Muscle of leg (tissue), 11 donors: ENCODE measurements around the gene LTK. TPM values are rescaled to one million over a fixed set of nuclear protein-coding genes. Genes with fewer than 3 reads are reported as not detected.

Source experiments
- DNase-seq: peaks from one replicate; pipeline ENCODE4 v3.0.0; 2013
- H3K27ac ChIP-seq: one replicate; pipeline ENCODE4 v1.5.1; 2013; ENCODE audit warnings: mild to moderate bottlenecking, low read length, control low read depth
- H3K27me3 ChIP-seq: one replicate; pipeline ENCODE4 v1.6.1; 2013; ENCODE audit warnings: low read length; ENCODE audit not compliant: control insufficient read depth, insufficient read depth
- H3K36me3 ChIP-seq: one replicate; pipeline ENCODE4 v1.6.1; 2013; ENCODE audit warnings: low read length; ENCODE audit not compliant: control insufficient read depth, insufficient read depth
- H3K4me1 ChIP-seq: one replicate; pipeline ENCODE4 v1.6.1; 2013; ENCODE audit warnings: low read length; ENCODE audit not compliant: control insufficient read depth, insufficient read depth
- H3K4me3 ChIP-seq: one replicate; pipeline ENCODE4 v1.5.1; 2013; ENCODE audit warnings: low read length, control low read depth
- H3K9me3 ChIP-seq: replicated peaks from 2 replicates; pipeline ENCODE4 v1.6.1; 2013; ENCODE audit warnings: low read depth, low read length; ENCODE audit not compliant: control insufficient read depth
- WGBS: methylation state at CpG from one replicate; pipeline ENCODE4 v1.1.5; 2013; ENCODE audit warnings: missing lambda C conversion rate; ENCODE audit not compliant: insufficient coverage; 5-methylcytosine and 5-hydroxymethylcytosine counted together
- polyA plus RNA-seq, 8 donors: library from polyadenylated mRNA; unstranded; fragments of 120-200 nt; gene quantifications; one replicate each; pipeline versions ENCODE4 v1.2.1 to v1.2.3, GENCODE V29; 2013; ENCODE audit warnings: inconsistent platforms in 1 of 8, low replicate concordance in 1 of 8; ENCODE audit not compliant: insufficient read length in 8 of 8, insufficient read depth in 1 of 8
- total RNA-seq: library from RNA; stranded (reverse); fragments of 120-200 nt; gene quantifications from one replicate; pipeline ENCODE4 v1.2.4, GENCODE V29; 2013

LTK gene
- total and polyA plus RNA-seq, 9 donors = 6.1 to 23.9 (median 12.1) TPM

- no peak for DNase-seq
- H3K36me3 ChIP-seq = no peaks in the 10 kb centered on the region
- 90% methylated on average over 5 of the region's 5 CpGs for WGBS
- H3K4me1 ChIP-seq = peaks cover 33% of the 10 kb centered on the region
- no peak overlapping the region for H3K4me3 ChIP-seq
- H3K27ac ChIP-seq = no peak overlapping the region
- no peaks in the 10 kb centered on the region for H3K9me3 ChIP-seq
- peaks cover 13% of the 10 kb centered on the region for H3K27me3 ChIP-seq
Measured at GRCh38 chr15:41556677-41557076, 43.0 kb upstream of the LTK start.

- no peak overlapping the region for H3K4me3 ChIP-seq
- peaks cover 17% of the 10 kb centered on the region for H3K4me1 ChIP-seq
- H3K36me3 ChIP-seq = no peaks in the 10 kb centered on the region
- DNase-seq = no peak
- peaks cover 8% of the 10 kb centered on the region for H3K27me3 ChIP-seq
- no peak overlapping the region for H3K27ac ChIP-seq
- H3K9me3 ChIP-seq = no peaks in the 10 kb centered on the region
- WGBS = 62% methylated on average over 2 of the region's 3 CpGs
Measured at GRCh38 chr15:41554915-41555314, 41.3 kb upstream of the LTK start.

GRCh38 chr15:41554343-41554742, 40.7 kb upstream of the LTK start:
- Histone ChIP-seq H3K4me1 (peaks cover 13% of the 10 kb centered on the region), H3K27me3 (peaks cover 2% of the 10 kb centered on the region), H3K4me3 (no peak overlapping the region), H3K36me3 (no peaks in the 10 kb centered on the region), H3K27ac (no peak overlapping the region), H3K9me3 (no peaks in the 10 kb centered on the region)
- DNase-seq = no peak
- WGBS = 87% methylated on average over 3 of the region's 5 CpGs

GRCh38 chr15:41553731-41554130, 40.1 kb upstream of the LTK start:
- no peak overlapping the region for H3K27ac ChIP-seq
- DNase-seq = no peak
- no CpG with 5 or more reads among the region's 1 CpG for WGBS
- H3K36me3 ChIP-seq = no peaks in the 10 kb centered on the region
- no peak overlapping the region for H3K4me3 ChIP-seq
- no peaks in the 10 kb centered on the region for H3K9me3 ChIP-seq
- H3K27me3 ChIP-seq = peaks cover 2% of the 10 kb centered on the region
- H3K4me1 ChIP-seq = peaks cover 13% of the 10 kb centered on the region

- 80% methylated on average over 1 of the region's 9 CpGs for WGBS
- no peak for DNase-seq
Measured at GRCh38 chr15:41550066-41550775, 36.6 kb upstream of the LTK start.

GRCh38 chr15:41546851-41547786, 33.5 kb upstream of the LTK start:
- H3K36me3 ChIP-seq = no peaks in the 10 kb centered on the region
- H3K9me3 ChIP-seq = no peaks in the 10 kb centered on the region
- 84% methylated on average over 5 of the region's 13 CpGs for WGBS
- no peaks in the 10 kb centered on the region for H3K27me3 ChIP-seq
- no peak for DNase-seq
- H3K27ac ChIP-seq = no peak overlapping the region
- H3K4me1 ChIP-seq = peaks cover 5% of the 10 kb centered on the region
- no peak overlapping the region for H3K4me3 ChIP-seq

More at GRCh38 chr15:41550066-41550775, 36.6 kb upstream of the LTK start:
- Histone ChIP-seq H3K9me3 (no peaks in the 10 kb centered on the region), H3K27ac (no peak overlapping the region), H3K27me3 (no peaks in the 10 kb centered on the region), H3K4me1 (peaks cover 3% of the 10 kb centered on the region), H3K4me3 (no peak overlapping the region), H3K36me3 (no peaks in the 10 kb centered on the region)

GRCh38 chr15:41545218-41545617, 31.6 kb upstream of the LTK start:
- Histone ChIP-seq H3K27me3 (no peaks in the 10 kb centered on the region), H3K27ac (no peak overlapping the region), H3K4me1 (peaks cover 5% of the 10 kb centered on the region), H3K4me3 (no peak overlapping the region), H3K9me3 (no peaks in the 10 kb centered on the region), H3K36me3 (no peaks in the 10 kb centered on the region)
- no peak for DNase-seq
- 91% methylated on average over 3 of the region's 3 CpGs for WGBS

GRCh38 chr15:41544650-41545015, 31.0 kb upstream of the LTK start:
- WGBS = 81% methylated on average over 10 of the region's 15 CpGs
- no peaks in the 10 kb centered on the region for H3K36me3 ChIP-seq
- no peaks in the 10 kb centered on the region for H3K27me3 ChIP-seq
- no peak for DNase-seq
- H3K4me3 ChIP-seq = no peak overlapping the region
- H3K9me3 ChIP-seq = no peaks in the 10 kb centered on the region
- H3K27ac ChIP-seq = no peak overlapping the region
- peaks cover 5% of the 10 kb centered on the region for H3K4me1 ChIP-seq

GRCh38 chr15:41543521-41543870, 29.9 kb upstream of the LTK start:
- Histone ChIP-seq H3K27ac (peak overlapping the region; percentile 48), H3K4me3 (peak overlapping the region; percentile 83), H3K36me3 (no peaks in the 10 kb centered on the region), H3K9me3 (no peaks in the 10 kb centered on the region), H3K4me1 (peaks cover 5% of the 10 kb centered on the region), H3K27me3 (no peaks in the 10 kb centered on the region)
- 0% methylated on average over 5 of the region's 8 CpGs for WGBS
- no peak for DNase-seq

- Histone ChIP-seq H3K36me3 (peaks cover 39% of the 10 kb centered on the region), H3K4me3 (no peak overlapping the region), H3K27me3 (no peaks in the 10 kb centered on the region), H3K27ac (no peak overlapping the region), H3K9me3 (no peaks in the 10 kb centered on the region), H3K4me1 (no peaks in the 10 kb centered on the region)
- no peak for DNase-seq
- WGBS = 97% methylated on average over 10 of the region's 11 CpGs
Measured at GRCh38 chr15:41536866-41537265, 23.2 kb upstream of the LTK start.
